HG03060 (cell line): ENCODE measurements around the gene SLC25A26.

Experiments
- ATAC-seq: cut with Tn5 transposase; IDR thresholded peaks from one replicate; pipeline ENCODE4 v1.9.1; 2021; ENCODE audit warnings: low read depth, moderate number of reproducible peaks; ENCODE audit not compliant: unreplicated experiment

The SLC25A26 gene

GRCh38 chr3:66425576-66426114 lies 204.8 kb downstream of the SLC25A26 start:
- ATAC-seq: no peak

- ATAC-seq: no peak
Observed at GRCh38 chr3:66426135-66426534, 205.3 kb downstream of the SLC25A26 start.

GRCh38 chr3:66427352-66427751 lies 206.6 kb downstream of the SLC25A26 start:
- ATAC-seq: no peak

DNA sequence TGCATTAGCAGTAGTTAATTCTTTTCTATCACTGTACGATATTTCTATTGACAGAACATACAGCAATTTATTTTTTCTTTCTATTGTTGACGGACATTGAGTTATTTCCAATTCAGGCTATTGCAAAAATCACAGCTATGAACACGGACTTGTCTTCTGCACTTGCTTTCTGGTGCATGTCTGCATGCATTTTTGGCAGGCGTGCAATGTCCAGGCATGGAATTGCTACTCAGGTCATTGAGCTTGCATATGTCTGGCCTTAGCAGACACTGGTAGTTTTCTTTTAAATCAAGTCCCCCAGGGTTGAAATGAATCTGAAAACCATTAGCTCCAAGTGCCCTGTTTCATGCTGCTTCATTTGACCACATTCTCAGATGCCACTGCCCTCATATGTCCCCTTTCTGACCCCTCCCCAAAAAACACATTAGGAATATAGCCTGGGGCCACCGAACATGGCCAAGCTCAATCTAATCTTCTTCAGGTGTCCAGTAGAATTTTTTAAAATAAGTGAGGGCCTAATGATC lies 207.2 kb downstream of the SLC25A26 start:
- no peak for ATAC-seq
